ENCODE results near the gene HSPA4L. TPM values are rescaled to one million over a fixed set of nuclear protein-coding genes. Genes with fewer than 3 reads are reported as not detected.

The HSPA4L gene
- total and polyA plus RNA-seq, 2 of the 4 experiments (the other 2 are of a cell fraction), result 0.84 to 2.3 TPM

DNA sequence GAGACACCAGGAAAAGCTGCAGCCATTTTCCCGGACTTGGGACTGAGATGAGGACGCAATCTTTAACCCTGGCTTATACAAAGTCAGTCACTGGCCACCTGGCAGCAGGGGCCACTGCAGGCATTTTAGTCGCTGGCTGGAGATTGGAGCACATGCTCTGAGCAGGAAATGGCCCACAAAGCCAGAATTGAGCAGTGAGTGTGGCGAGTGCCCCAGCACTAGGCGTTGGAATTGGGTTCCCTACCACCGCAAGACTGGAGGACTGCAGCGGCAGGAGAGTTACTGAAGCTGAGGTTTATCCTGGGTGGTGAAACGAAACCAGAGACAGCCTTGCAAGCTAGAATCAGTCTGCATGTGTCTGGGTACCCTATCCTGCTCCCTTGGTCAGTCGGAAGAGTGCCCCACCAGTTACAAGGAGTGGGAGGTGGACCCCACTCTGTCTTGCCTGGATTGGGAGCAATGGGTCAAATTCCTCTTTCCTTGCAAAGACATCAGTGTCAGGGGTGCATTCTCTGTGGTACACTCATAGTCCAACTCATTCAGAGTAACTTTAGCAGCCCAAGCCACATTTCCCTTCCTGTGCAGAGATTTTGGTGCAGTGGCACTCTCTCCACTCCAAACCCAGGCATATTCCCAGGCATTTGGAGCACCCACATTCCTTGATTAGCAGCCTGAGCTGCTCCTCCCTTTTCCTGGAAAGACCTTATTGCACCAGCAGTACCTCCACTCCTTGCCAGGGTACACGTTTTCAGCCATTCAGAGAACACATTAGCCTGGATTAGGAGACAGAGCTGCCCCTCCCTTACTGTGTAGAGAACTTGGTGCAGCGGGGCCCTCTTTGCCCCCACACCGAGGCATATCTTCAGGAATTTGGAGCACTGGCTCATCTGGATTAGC lies 61.8 kb downstream of the HSPA4L start (continued):
- TF ChIP-seq, protein P1, sequence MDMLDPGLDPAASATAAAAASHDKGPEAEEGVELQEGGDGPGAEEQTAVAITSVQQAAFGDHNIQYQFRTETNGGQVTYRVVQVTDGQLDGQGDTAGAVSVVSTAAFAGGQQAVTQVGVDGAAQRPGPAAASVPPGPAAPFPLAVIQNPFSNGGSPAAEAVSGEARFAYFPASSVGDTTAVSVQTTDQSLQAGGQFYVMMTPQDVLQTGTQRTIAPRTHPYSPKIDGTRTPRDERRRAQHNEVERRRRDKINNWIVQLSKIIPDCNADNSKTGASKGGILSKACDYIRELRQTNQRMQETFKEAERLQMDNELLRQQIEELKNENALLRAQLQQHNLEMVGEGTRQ (IDR thresholded peaks at IDR 0.05; ENCODE audit: low read depth, low read length), result no peak

DNA sequence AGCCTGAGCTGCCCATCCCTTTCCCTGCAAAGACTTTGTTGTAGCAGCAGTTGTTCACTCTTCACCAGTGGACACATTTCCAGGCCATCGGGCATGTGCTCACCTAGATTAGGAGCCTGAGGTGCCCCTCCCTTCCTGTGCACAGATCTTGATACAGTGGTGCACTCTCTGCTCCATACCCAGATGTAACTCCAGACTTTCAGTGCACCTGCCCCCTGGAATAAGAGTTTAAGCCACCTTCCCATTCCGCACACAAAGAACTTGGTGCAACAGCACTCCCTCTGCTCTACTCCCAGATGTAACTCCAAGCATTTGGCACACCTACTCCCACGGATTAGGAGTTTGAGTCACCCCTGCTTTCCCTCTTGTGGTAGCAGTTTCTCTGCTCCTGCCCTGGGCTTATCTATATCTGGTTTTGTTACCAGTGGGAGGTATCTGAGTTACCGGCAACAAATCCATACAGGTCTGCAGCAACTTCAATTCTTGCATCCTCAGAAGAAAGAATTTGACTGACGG lies 62.5 kb downstream of the HSPA4L start:
- in situ Hi-C loops (cut with MboI; ENCODE audit: low sequenced_read_pairs) (no loop called here), intact Hi-C loops (cut with micrococcal nuclease) (no loop called here), dilution Hi-C loops (cut with HindIII; ENCODE audit: low sequenced_read_pairs, unreplicated experiment) (no loop called here)
- Histone ChIP-seq H2BK20ac (ENCODE audit: low read depth, low read length) (no peak overlapping the region), H3K36me3 (ENCODE audit: control insufficient read depth, insufficient read depth, low read length) (no peaks in the 10 kb centered on the region), H2BK15ac (ENCODE audit: low read depth, low read length) (no peak overlapping the region), H3K27me3 (ENCODE audit: control insufficient read depth, insufficient read depth, low read length) (no peaks in the 10 kb centered on the region), H2AK5ac (ENCODE audit: low read depth, low read length) (no peak overlapping the region), H3K14ac (replicated peaks; ENCODE audit: low read depth, low read length) (no peak overlapping the region), H3K4me2 (ENCODE audit: low read depth, low read length) (no peak overlapping the region), H2AK9ac (replicated peaks; ENCODE audit: low read depth, low read length, poor library complexity) (no peak overlapping the region), H3K79me1 (ENCODE audit: low read depth in 1 of 2, low read length in 2 of 2) (no peaks in the 10 kb centered on the region; a peak in 2 of 4 replicates), H3K23ac (ENCODE audit: low read depth, low read length) (no peak overlapping the region), H2BK120ac (ENCODE audit: low read depth, low read length) (no peak overlapping the region), H3K9me3 (ENCODE audit: control insufficient read depth, insufficient read depth, low read length) (no peaks in the 10 kb centered on the region), H4K91ac (ENCODE audit: insufficient read depth, low read depth, low read length) (no peak overlapping the region), H4K5ac (ENCODE audit: low read depth, low read length) (no peak overlapping the region), H3K56ac (ENCODE audit: extremely low read depth, insufficient read depth, low read length) (no peak overlapping the region), H2BK5ac (ENCODE audit: low read depth, low read length, poor library complexity, severe bottlenecking) (no peak overlapping the region), H3K4me1 (ENCODE audit: control insufficient read depth, insufficient read depth, low read length) (no peaks in the 10 kb centered on the region), H3K4ac (ENCODE audit: low read depth, low read length) (no peak overlapping the region), H2AFZ (replicated peaks; ENCODE audit: low read length, poor library complexity) (no peak overlapping the region), H3K9me1 (ENCODE audit: insufficient read depth, low read length) (no peaks in the 10 kb centered on the region), H3K27ac (ENCODE audit: insufficient read depth, low read length) (no peak overlapping the region), H3K9ac (ENCODE audit: low read depth, low read length) (no peak overlapping the region), H3K18ac (ENCODE audit: low read depth, low read length) (no peak overlapping the region), H3K4me3 (ENCODE audit: insufficient read depth, low read depth, low read length) (no peak overlapping the region), H4K20me1 (ENCODE audit: insufficient read depth, low read length) (no peaks in the 10 kb centered on the region), H4K8ac (ENCODE audit: low read depth in 2 of 2, low read length in 2 of 2) (no peak overlapping the region)
- ChIA-PET POLR2A (ENCODE audit: unreplicated experiment) (no interaction called here), CTCF (no interaction called here)
- no peak for ATAC-seq (ENCODE audit: low read depth)
- no CpG with 5 or more reads among the region's 5 CpGs for WGBS, 2 experiments (ENCODE audit: extremely low coverage in 2 of 2, insufficient read length in 1 of 2)
- peak; percentile 12 for DNase-seq
- no TSS peak for BruUV-seq (replicated peaks)
- TF ChIP-seq NFE2L2 (IDR thresholded peaks at IDR 0.05; ENCODE audit: low read depth, low read length), result no peak
- no peak for TF ChIP-seq BHLHE40 (IDR thresholded peaks at IDR 0.05; ENCODE audit: low read depth, low read length)
- no peak for TF ChIP-seq RFX5 (IDR thresholded peaks at IDR 0.05; ENCODE audit: low read depth, low read length)
- no peak for TF ChIP-seq RAD21 (IDR thresholded peaks at IDR 0.05; ENCODE audit: low read length)
- TF ChIP-seq, protein P1 (IDR thresholded peaks at IDR 0.05; ENCODE audit: low read depth, low read length), result no peak
- no peak for TF ChIP-seq CHD1 (IDR thresholded peaks at IDR 0.05; ENCODE audit: low read depth, low read length)
- TF ChIP-seq, protein P2, sequence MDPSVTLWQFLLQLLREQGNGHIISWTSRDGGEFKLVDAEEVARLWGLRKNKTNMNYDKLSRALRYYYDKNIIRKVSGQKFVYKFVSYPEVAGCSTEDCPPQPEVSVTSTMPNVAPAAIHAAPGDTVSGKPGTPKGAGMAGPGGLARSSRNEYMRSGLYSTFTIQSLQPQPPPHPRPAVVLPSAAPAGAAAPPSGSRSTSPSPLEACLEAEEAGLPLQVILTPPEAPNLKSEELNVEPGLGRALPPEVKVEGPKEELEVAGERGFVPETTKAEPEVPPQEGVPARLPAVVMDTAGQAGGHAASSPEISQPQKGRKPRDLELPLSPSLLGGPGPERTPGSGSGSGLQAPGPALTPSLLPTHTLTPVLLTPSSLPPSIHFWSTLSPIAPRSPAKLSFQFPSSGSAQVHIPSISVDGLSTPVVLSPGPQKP (IDR thresholded peaks at IDR 0.05; ENCODE audit: borderline replicate concordance, low read depth, low read length), result no peak
- no peak for TF ChIP-seq SMC3 (IDR thresholded peaks at IDR 0.05; ENCODE audit: low read depth, low read length)
- TF ChIP-seq MAZ (IDR thresholded peaks at IDR 0.05; ENCODE audit: borderline replicate concordance, low read depth, low read length), result no peak
- no peak for TF ChIP-seq CEBPB (IDR thresholded peaks at IDR 0.05; ENCODE audit: low read depth, low read length)
- no peak for TF ChIP-seq FOS (IDR thresholded peaks at IDR 0.05; ENCODE audit: low read depth, low read length)
